Endothelial cell of coronary artery (primary cell): ENCODE measurements around the gene WHAMM. TPM values are rescaled to one million over a fixed set of nuclear protein-coding genes. Genes with fewer than 3 reads are reported as not detected.

ENCODE experiments used
- total RNA-seq: library from RNA; depleted of rRNA; stranded (reverse); fragments of >200 nt; gene quantifications from 2 replicates; pipeline ENCODE4 v1.2.3, GENCODE V29; 2014

The WHAMM gene, protein sequence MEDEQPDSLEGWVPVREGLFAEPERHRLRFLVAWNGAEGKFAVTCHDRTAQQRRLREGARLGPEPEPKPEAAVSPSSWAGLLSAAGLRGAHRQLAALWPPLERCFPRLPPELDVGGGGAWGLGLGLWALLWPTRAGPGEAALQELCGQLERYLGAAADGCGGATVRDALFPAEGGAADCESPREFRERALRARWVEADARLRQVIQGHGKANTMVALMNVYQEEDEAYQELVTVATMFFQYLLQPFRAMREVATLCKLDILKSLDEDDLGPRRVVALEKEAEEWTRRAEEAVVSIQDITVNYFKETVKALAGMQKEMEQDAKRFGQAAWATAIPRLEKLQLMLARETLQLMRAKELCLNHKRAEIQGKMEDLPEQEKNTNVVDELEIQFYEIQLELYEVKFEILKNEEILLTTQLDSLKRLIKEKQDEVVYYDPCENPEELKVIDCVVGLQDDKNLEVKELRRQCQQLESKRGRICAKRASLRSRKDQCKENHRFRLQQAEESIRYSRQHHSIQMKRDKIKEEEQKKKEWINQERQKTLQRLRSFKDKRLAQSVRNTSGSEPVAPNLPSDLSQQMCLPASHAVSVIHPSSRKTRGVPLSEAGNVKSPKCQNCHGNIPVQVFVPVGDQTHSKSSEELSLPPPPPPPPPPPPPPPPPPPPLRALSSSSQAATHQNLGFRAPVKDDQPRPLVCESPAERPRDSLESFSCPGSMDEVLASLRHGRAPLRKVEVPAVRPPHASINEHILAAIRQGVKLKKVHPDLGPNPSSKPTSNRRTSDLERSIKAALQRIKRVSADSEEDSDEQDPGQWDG
- 3.0 and 3.8 TPM in 2 replicates for total RNA-seq

DNA sequence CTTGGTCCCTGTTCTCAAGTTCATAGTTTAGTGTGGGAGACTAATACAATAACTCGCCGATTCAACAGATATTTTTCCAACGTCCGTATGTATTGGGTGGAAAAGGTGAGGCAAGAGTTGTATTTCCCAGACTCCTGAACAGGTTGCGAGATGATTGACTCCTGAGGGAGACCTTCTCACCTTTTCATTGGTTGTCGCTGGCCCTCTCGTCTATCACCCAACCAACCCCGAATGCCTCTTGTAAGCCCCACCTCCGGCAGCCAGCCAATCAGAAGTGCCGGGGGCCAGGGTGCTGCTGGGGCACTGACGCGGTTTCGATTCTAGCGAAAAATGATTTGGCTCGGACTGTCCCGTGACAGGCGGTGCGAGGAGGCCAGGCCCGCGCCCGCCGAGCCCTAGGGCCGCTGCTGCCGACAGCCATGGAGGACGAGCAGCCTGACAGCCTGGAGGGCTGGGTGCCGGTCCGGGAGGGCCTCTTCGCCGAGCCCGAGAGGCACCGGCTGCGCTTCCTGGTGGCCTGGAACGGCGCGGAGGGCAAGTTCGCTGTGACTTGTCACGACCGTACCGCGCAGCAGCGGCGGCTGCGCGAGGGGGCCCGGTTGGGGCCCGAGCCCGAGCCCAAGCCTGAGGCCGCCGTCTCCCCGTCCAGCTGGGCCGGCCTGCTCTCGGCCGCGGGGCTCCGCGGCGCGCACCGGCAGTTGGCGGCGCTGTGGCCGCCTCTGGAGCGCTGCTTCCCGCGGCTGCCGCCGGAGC lies at the start of gene WHAMM:
WHAMM (plus strand) TSS at position 321 of the 753 bp plus-strand sequence; CDS start at position 420, 99 bp downstream.

DNA sequence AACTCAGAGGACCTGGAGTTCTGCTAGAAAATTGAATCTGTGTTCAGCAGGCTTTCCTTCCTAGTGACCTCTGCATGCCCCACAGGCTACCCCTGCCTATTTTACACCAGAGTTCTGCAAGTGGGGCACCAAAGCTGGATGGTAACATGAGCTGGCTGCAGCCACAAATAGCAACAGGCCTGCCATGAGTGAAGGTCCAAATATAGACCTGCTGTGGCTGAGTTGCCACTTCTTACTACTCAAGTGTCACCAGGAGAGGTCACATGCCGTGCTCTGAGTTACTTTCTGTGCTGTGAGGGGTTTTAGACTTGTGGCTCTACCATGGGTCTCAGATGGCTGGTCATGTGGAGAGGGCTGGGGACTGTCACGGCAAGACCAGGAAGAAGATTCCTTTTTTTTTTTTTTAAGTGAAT lies 3.4 kb upstream of the WHAMM start, which contains the start of gene FSD2:
FSD2 (minus strand) TSS at position 76 of the 413 bp plus-strand sequence. CDS start 18,679 bp downstream, outside the sequence.

Other genes starting within 250 kb of the WHAMM start
- gene CPEB1, start 162.3 kb upstream of the WHAMM start, total RNA-seq = not detected in 2 replicates
- not detected in 2 replicates for gene AP3B2, start 99.8 kb upstream of the WHAMM start, total RNA-seq
- not detected in 2 replicates for gene FSD2, start 3.6 kb upstream of the WHAMM start, total RNA-seq
- gene HOMER2, start 143.1 kb downstream of the WHAMM start, total RNA-seq = 0.45 and 0.56 TPM in 2 replicates
- 26.8 and 27.0 TPM in 2 replicates for gene RAMAC, start 176.6 kb downstream of the WHAMM start, total RNA-seq
- 11.1 and 17.5 TPM in 2 replicates for gene C15orf40, start 202.0 kb downstream of the WHAMM start, total RNA-seq